ENCODE measurements around the gene ZNF850.
"Not testable (repeated sequence)": the region's sequence is repeated elsewhere in the genome, so short reads cannot be mapped to it uniquely, and the experiment has no call there.

Gene ZNF850

GRCh38 chr19:36796714-36796992, 24.0 kb upstream of the ZNF850 start:
- DNase-seq (ENCODE audit: low spot score) = no peak
- in situ Hi-C loops (cut with MboI; ENCODE audit: low sequenced_read_pairs, unreplicated experiment) = no loop called here
- TF ChIP-seq, protein P1, sequence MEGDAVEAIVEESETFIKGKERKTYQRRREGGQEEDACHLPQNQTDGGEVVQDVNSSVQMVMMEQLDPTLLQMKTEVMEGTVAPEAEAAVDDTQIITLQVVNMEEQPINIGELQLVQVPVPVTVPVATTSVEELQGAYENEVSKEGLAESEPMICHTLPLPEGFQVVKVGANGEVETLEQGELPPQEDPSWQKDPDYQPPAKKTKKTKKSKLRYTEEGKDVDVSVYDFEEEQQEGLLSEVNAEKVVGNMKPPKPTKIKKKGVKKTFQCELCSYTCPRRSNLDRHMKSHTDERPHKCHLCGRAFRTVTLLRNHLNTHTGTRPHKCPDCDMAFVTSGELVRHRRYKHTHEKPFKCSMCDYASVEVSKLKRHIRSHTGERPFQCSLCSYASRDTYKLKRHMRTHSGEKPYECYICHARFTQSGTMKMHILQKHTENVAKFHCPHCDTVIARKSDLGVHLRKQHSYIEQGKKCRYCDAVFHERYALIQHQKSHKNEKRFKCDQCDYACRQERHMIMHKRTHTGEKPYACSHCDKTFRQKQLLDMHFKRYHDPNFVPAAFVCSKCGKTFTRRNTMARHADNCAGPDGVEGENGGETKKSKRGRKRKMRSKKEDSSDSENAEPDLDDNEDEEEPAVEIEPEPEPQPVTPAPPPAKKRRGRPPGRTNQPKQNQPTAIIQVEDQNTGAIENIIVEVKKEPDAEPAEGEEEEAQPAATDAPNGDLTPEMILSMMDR (IDR thresholded peaks at IDR 0.05; ENCODE audit: borderline replicate concordance, control extremely low read depth, extremely low read depth, insufficient read depth, missing control alignments) = no peak

DNA sequence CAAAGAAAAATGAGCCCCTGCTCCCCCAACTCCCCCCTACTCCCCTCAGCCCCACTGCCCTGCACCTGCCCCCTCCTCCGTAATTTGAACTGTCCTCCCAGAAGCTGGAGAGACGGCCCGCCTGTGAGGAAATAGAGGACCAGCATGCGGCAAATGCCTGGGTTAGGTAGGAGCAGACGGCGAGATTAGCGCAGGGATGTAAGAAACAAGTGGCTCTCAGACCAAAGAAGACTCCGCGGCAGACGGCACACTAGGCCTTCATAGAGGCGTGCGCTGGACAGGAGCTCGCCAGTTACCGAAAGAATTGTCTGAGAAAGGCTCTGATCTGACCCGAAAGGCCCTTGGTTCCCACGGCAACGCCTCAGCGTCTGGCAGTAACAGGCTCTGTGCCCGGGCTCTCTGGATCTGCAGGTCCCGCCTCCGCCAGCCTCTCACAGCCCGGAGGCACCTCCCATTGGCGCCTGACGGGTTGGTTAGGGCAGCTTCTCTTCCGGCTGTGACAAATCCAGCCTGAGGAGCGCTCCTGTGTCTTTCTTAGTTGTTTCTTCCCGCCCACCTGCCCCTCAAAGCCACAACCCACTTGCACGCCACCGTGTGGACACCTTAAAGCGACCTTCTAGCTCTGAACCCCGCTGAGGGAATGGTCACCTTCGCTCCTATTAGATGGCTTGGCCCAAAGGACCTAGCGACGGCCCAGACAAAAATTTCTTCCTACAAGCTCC, 19.0 kb upstream of the ZNF850 start:
- in situ Hi-C loops (cut with MboI; ENCODE audit: low sequenced_read_pairs, unreplicated experiment); DNase-seq (ENCODE audit: low spot score): not testable (repeated sequence)

GRCh38 chr19:36775768-36776167, 3.2 kb upstream of the ZNF850 start:
- no peak for DNase-seq (ENCODE audit: low spot score)
- in situ Hi-C loops (cut with MboI; ENCODE audit: low sequenced_read_pairs, unreplicated experiment) = no loop called here
- TF ChIP-seq, protein P1 (IDR thresholded peaks at IDR 0.05; ENCODE audit: borderline replicate concordance, control extremely low read depth, extremely low read depth, insufficient read depth, missing control alignments) = no peak

DNA sequence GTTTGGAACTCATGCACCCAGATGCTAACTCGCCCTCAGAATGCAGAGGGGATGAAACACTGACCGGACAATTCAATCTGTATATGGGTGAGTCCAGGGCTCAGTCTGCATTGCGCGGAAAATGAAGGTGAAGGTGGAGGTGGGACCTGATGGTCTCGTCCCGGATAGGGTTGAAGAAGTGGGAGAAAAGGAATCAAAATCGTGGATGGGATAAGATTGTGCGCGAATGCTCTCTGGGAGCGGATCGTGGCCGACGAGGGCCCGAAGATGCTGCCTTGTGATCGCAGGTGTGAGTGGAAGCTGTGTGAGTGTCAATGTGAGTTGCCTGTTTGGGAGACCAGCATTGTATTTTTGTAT, 594 bp upstream of the ZNF850 start:
- TF ChIP-seq, protein P1 (IDR thresholded peaks at IDR 0.05; ENCODE audit: borderline replicate concordance, control extremely low read depth, extremely low read depth, insufficient read depth, missing control alignments) = no peak
- in situ Hi-C loops (cut with MboI; ENCODE audit: low sequenced_read_pairs, unreplicated experiment) = no loop called here
- peak; percentile 45 for DNase-seq (ENCODE audit: low spot score)

DNA sequence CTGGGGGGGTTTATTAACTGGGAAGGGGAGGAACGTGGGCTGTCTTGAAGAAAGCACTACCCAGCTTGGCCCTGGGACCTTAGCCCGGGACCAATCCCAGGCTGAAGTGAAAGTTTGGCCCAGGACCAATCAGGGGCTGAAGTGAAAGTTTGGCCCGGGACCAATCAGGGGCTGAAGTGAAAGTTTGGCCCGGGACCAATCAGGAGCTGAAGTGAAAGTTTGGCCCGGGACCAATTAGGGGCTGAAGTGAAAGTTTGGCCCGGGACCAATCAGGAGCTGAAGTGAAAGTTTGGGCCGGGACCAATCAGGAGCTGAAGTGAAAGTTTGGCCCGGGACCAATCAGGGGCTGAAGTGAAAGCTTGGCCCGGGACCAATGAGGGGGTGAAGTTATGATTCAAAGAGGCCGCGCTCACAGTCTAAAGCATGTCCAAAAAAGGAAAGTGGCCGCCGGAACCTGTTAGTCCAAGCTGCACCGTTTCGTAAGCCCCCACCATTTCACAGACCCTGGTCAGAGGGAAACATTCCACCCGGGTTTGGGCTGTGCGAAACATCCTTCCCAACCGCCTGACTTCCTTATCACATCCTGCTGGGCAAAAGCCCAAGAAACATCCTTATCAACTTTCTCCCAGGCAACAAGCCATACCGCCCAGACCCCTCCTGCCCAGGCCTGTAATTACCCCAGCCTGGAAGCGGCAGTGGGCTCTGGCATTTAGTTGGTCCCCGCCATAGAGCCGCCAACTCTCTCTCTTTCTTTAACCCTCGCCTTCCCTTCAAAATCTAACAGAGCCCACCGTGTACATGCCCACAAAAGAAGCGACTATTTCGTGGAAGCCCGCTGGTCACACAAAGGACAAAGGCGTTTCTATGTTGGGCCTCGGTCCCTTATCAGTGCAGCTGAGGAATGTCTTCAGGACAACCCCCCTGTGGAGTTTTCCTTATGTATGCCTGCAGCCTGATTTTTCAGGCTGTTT, 1.1 kb downstream of the ZNF850 start:
- DNase-seq (ENCODE audit: low spot score) = peak; percentile 67
- in situ Hi-C loops (cut with MboI; ENCODE audit: low sequenced_read_pairs, unreplicated experiment) = no loop called here

DNA sequence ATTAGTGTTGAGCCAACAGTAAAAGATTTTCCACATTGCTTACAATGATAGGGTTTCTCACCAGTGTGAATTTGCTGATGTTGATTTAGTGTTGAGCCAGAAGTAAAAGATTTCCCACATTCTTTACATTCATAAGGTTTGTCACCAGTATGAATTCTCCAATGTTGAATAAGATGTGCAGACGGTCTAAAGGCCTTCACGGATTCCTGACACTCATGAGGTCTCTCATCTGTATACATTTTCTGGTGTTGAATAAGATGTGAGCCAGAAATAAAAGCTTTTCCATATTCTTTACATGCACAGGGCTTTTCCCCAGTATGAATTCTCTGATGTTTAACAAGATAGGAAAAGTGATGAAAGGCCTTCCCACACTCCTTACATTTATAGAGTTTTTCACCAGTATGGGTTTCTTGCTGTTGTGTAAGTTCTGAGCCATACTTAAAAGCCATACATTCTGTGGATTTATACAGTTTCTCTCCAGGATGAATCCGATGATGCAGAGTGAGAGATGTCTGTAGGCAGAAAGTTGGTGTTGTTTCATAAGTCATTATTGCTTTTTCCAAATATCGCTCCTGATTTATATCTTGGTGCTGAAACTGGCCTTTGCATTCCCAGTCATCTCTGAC, 22.4 kb downstream of the ZNF850 start:
- no peak for DNase-seq (ENCODE audit: low spot score)
- in situ Hi-C loops (cut with MboI; ENCODE audit: low sequenced_read_pairs, unreplicated experiment) = no loop called here
- TF ChIP-seq, protein P1 (IDR thresholded peaks at IDR 0.05; ENCODE audit: borderline replicate concordance, control extremely low read depth, extremely low read depth, insufficient read depth, missing control alignments) = no peak

More for the DNA sequence above, 1.1 kb downstream of the ZNF850 start:
- TF ChIP-seq, protein P1 (IDR thresholded peaks at IDR 0.05; ENCODE audit: borderline replicate concordance, control extremely low read depth, extremely low read depth, insufficient read depth, missing control alignments) = no peak

DNA sequence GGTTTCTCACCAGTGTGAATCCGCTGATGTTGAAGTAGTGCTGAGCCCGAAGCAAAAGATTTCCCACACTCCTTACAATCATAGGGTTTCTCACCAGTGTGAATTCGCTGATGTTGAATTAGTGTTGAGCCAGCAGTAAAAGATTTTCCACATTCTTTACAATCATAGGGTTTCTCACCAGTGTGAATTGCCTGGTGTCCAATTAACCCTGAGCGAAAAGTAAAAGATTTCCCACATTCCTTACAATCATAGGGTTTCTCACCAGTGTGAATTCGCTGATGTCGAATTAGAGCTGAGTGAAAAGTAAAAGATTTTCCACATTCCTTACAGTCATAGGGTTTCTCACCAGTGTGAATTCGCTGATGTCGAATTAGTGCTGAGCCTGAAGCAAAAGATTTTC, 23.0 kb downstream of the ZNF850 start:
- DNase-seq (ENCODE audit: low spot score); in situ Hi-C loops (cut with MboI; ENCODE audit: low sequenced_read_pairs, unreplicated experiment): not testable (repeated sequence)

Measured in GM13976 (cell line).